ENCODE measurements around the gene HELT.
A peak's percentile ranks its signal among the peaks of the same experiment; 100 is the strongest.

HELT gene

GRCh38 chr4:185004562-185005218, 13.6 kb upstream of the HELT start:
- no peak for DNase-seq

GRCh38 chr4:185005219-185005819, 13.0 kb upstream of the HELT start:
- DNase-seq: peak; percentile 86 to 88

GRCh38 chr4:185011408-185011807, 6.9 kb upstream of the HELT start:
- peak; percentile 46 to 53 for DNase-seq

- DNase-seq: no peak
These were observed 4.7 kb upstream of the HELT start for GRCh38 chr4:185013417-185014125.

- DNase-seq: no peak
These were observed 3.2 kb upstream of the HELT start for GRCh38 chr4:185015108-185015507.

GRCh38 chr4:185016101-185016940, 2.0 kb upstream of the HELT start:
- no peak for DNase-seq

GRCh38 chr4:185016946-185017758, 1.1 kb upstream of the HELT start:
- peak in 1 of 2 experiments; percentile 26 for DNase-seq

GRCh38 chr4:185018834-185019455, 655 bp downstream of the HELT start:
- peak; percentile 40 to 41 for DNase-seq

- peak; percentile 33 to 36 for DNase-seq
These were observed 1.4 kb downstream of the HELT start for GRCh38 chr4:185019456-185020292.

GRCh38 chr4:185020293-185020808, 2.1 kb downstream of the HELT start:
- peak; percentile 36 to 42 for DNase-seq

GRCh38 chr4:185020863-185021761, 2.8 kb downstream of the HELT start:
- DNase-seq: no peak

- DNase-seq: no peak
These were observed 5.2 kb downstream of the HELT start for GRCh38 chr4:185023471-185023870.

- no peak for DNase-seq
These were observed 10.3 kb downstream of the HELT start for GRCh38 chr4:185028625-185029024.

GRCh38 chr4:185031611-185032010, 13.3 kb downstream of the HELT start:
- DNase-seq: no peak

- no peak for DNase-seq
These were observed 14.8 kb downstream of the HELT start for GRCh38 chr4:185033072-185033471.

GRCh38 chr4:185033950-185034349, 15.7 kb downstream of the HELT start:
- DNase-seq: no peak

GRCh38 chr4:185035284-185035683, 17.0 kb downstream of the HELT start:
- no peak for DNase-seq

- DNase-seq: no peak
These were observed 17.7 kb downstream of the HELT start for GRCh38 chr4:185036019-185036418.

GRCh38 chr4:185036842-185037241, 18.6 kb downstream of the HELT start:
- no peak for DNase-seq
